SK-N-SH treated with all-trans-retinoic acid at 6 μM for 48 hours (cell line): ENCODE results near the gene LBHD2.
A peak's percentile ranks its signal among the peaks of the same experiment; 100 is the strongest.

ENCODE experiments used
- ATAC-seq: fragments of 200-7000 bp; cut with Tn5 transposase; 3 replicates; pipeline ENCODE4 v1.9.1; 2020; ENCODE audit warnings: mild to moderate bottlenecking, moderate library complexity
- BACH2 ChIP-seq: fragments of 250-450 bp; sonication (Bioruptor Pico); IDR thresholded peaks from 2 replicates; pipeline ENCODE4 v1.9.0; 2021; ENCODE audit warnings: mild to moderate bottlenecking, borderline replicate concordance
- CREB5 ChIP-seq: fragments of 250-450 bp; sonication (Bioruptor Pico); IDR thresholded peaks from 2 replicates; pipeline ENCODE4 v1.5.1; 2020; ENCODE audit warnings: low read depth, mild to moderate bottlenecking, moderate library complexity
- CSDC2 ChIP-seq: fragments of 250-450 bp; sonication (Bioruptor Pico); IDR thresholded peaks from 2 replicates; pipeline ENCODE4 v1.5.0; 2020; ENCODE audit warnings: mild to moderate bottlenecking, moderate library complexity
- CSRNP3 ChIP-seq: fragments of 250-450 bp; sonication (Bioruptor Pico); IDR thresholded peaks from 2 replicates; pipeline ENCODE4 v1.5.1; 2021; ENCODE audit warnings: mild to moderate bottlenecking, moderate library complexity
- ESRRG ChIP-seq: fragments of 250-450 bp; sonication (Bioruptor Pico); IDR thresholded peaks from 2 replicates; pipeline ENCODE4 v1.6.1; 2021; ENCODE audit warnings: mild to moderate bottlenecking
- GLIS3 ChIP-seq: fragments of 250-450 bp; sonication (Bioruptor Pico); IDR thresholded peaks from 2 replicates; pipeline ENCODE4 v1.5.0; 2020; ENCODE audit warnings: mild to moderate bottlenecking, moderate library complexity
- ISL1 ChIP-seq: fragments of 250-450 bp; sonication (Bioruptor Pico); IDR thresholded peaks from 2 replicates; pipeline ENCODE4 v2.1.2; 2022; ENCODE audit warnings: mild to moderate bottlenecking, moderate library complexity
- OSR1 ChIP-seq: fragments of 250-450 bp; sonication (Bioruptor Pico); IDR thresholded peaks from 2 replicates; pipeline ENCODE4 v1.8.0; 2022; ENCODE audit warnings: moderate library complexity, mild to moderate bottlenecking, inconsistent platforms
- POU6F1 ChIP-seq: fragments of 250-450 bp; sonication (Bioruptor Pico); IDR thresholded peaks from 2 replicates; pipeline ENCODE4 v1.8.0; 2021; ENCODE audit warnings: low read depth, mild to moderate bottlenecking, moderate library complexity, borderline replicate concordance
- PPARA ChIP-seq: fragments of 250-450 bp; sonication (Bioruptor Pico); IDR thresholded peaks from 2 replicates; pipeline ENCODE4 v1.5.0; 2020; ENCODE audit warnings: mild to moderate bottlenecking, borderline replicate concordance
- RARB ChIP-seq: fragments of 250-450 bp; sonication (Bioruptor Pico); IDR thresholded peaks from 2 replicates; pipeline ENCODE4 v1.8.0; 2021; ENCODE audit warnings: mild to moderate bottlenecking, moderate library complexity
- SNAI2 ChIP-seq: fragments of 250-450 bp; sonication (Bioruptor Pico); IDR thresholded peaks from 2 replicates; pipeline ENCODE4 v1.5.0; 2020; ENCODE audit warnings: mild to moderate bottlenecking, moderate library complexity
- TCF4 ChIP-seq: fragments of 250-450 bp; sonication (Bioruptor Pico); IDR thresholded peaks from 2 replicates; pipeline ENCODE4 v1.8.0; 2021; ENCODE audit warnings: mild to moderate bottlenecking, moderate library complexity, borderline replicate concordance
- TOX ChIP-seq: fragments of 250-450 bp; sonication (Bioruptor Pico); IDR thresholded peaks from 2 replicates; pipeline ENCODE4 v1.8.0; 2021; ENCODE audit warnings: mild to moderate bottlenecking, moderate library complexity, borderline replicate concordance
- TSHZ2 ChIP-seq: fragments of 250-450 bp; sonication (Bioruptor Pico); IDR thresholded peaks from 2 replicates; pipeline ENCODE4 v1.5.0; 2020; ENCODE audit warnings: mild to moderate bottlenecking, moderate library complexity
- ZC3H10 ChIP-seq: fragments of 250-450 bp; sonication (Bioruptor Pico); IDR thresholded peaks from 2 replicates; pipeline ENCODE4 v1.5.1; 2021; ENCODE audit warnings: mild to moderate bottlenecking, moderate library complexity
- ZFP3 ChIP-seq: fragments of 250-450 bp; sonication (Bioruptor Pico); IDR thresholded peaks from 2 replicates; pipeline ENCODE4 v1.5.0; 2020; ENCODE audit warnings: mild to moderate bottlenecking, moderate library complexity
- ZFP30 ChIP-seq: fragments of 450-650 bp; formaldehyde crosslinking; IDR thresholded peaks from 2 replicates; pipeline ENCODE4 v1.5.0; 2022; ENCODE audit warnings: mild to moderate bottlenecking, moderate library complexity
- ZNF565 ChIP-seq: fragments of 450-650 bp; formaldehyde crosslinking; conservative IDR thresholded peaks from 2 replicates; pipeline ENCODE4 v1.5.0; 2020; ENCODE audit warnings: low read depth, mild to moderate bottlenecking, moderate library complexity
- ZNF70 ChIP-seq: fragments of 450-650 bp; formaldehyde crosslinking; IDR thresholded peaks from 2 replicates; pipeline ENCODE4 v1.5.0; 2020; ENCODE audit warnings: mild to moderate bottlenecking, moderate library complexity
- ZNF8 ChIP-seq: fragments of 450-650 bp; formaldehyde crosslinking; IDR thresholded peaks from 2 replicates; pipeline ENCODE4 v1.5.0; 2020; ENCODE audit warnings: mild to moderate bottlenecking, moderate library complexity

Gene LBHD2

GRCh38 chr14:103111232-103111868, 27.3 kb downstream of the LBHD2 start:
- no peak for TF ChIP-seq CREB5 (CRISPR knock-in tag)
- TF ChIP-seq ZFP3 (CRISPR knock-in tag), result no peak
- no peak for TF ChIP-seq ZNF565 (CRISPR knock-in tag)
- TF ChIP-seq POU6F1 (CRISPR knock-in tag), result no peak
- TF ChIP-seq BACH2 (CRISPR knock-in tag), result no peak
- no peak for TF ChIP-seq PPARA
- no peak for TF ChIP-seq CSRNP3 (CRISPR knock-in tag)
- no peak for TF ChIP-seq TOX
- no peak for TF ChIP-seq GLIS3
- no peak for TF ChIP-seq RARB (CRISPR knock-in tag)
- TF ChIP-seq, all 23 proteins: peak for 0
- peak; percentile 14 for ATAC-seq

GRCh38 chr14:103112400-103113243, 28.6 kb downstream of the LBHD2 start:
- TF ChIP-seq ZC3H10 (CRISPR knock-in tag) (no peak), ZFP30 (CRISPR knock-in tag) (no peak), TCF4 (CRISPR knock-in tag) (no peak), POU6F1 (CRISPR knock-in tag) (no peak), TSHZ2 (CRISPR knock-in tag) (no peak), CSDC2 (no peak), ISL1 (CRISPR knock-in tag) (no peak), ZNF70 (CRISPR knock-in tag) (peak; percentile 34; the same call in 1 of the 2 replicates)

GRCh38 chr14:103113303-103113702, 29.3 kb downstream of the LBHD2 start:
- no peak for ATAC-seq
- TF ChIP-seq ESRRG (CRISPR knock-in tag), result no peak
- TF ChIP-seq ZNF8, result no peak
- no peak for TF ChIP-seq CREB5 (CRISPR knock-in tag)
- TF ChIP-seq RARB (CRISPR knock-in tag), result no peak
- TF ChIP-seq BACH2 (CRISPR knock-in tag), result no peak
- no peak for TF ChIP-seq TOX
- TF ChIP-seq SNAI2 (CRISPR knock-in tag), result no peak
- no peak for TF ChIP-seq GLIS3
- TF ChIP-seq TSHZ2 (CRISPR knock-in tag), result no peak
- TF ChIP-seq OSR1 (CRISPR knock-in tag), result no peak
- TF ChIP-seq ISL1 (CRISPR knock-in tag), result no peak

More at GRCh38 chr14:103112400-103113243, 28.6 kb downstream of the LBHD2 start:
- no peak for ATAC-seq
